RWPE1 (cell line): ENCODE measurements around the gene DAP.
"Not testable (repeated sequence)": the region's sequence is repeated elsewhere in the genome, so short reads cannot be mapped to it uniquely, and the experiment has no call there.

Source experiments
- CTCF ChIA-PET: fragments of 350-600 bp; sonication (Branson Sonifier 250); formaldehyde crosslinking; extraction: SDS; loops from one replicate; lab custom pipeline; 2021; lab: Yijun Ruan, JAX
- POLR2A ChIA-PET: fragments of 400-600 bp; formaldehyde crosslinking; extraction: SDS; loops from one replicate; lab custom pipeline; 2020; ENCODE audit warnings: antibody characterized with exemption; ENCODE audit not compliant: low non-redundant PET; lab: Yijun Ruan, JAX
- DNase-seq: peaks from one replicate; pipeline ENCODE4 v3.0.0; 2012; ENCODE audit warnings: low spot score
- H3K27ac ChIP-seq: fragments of 450-650 bp; 2 replicates; pipeline ENCODE4 v1.5.1; 2017
- TF ChIP-seq, protein P1 (sequence below): fragments of 450-650 bp; conservative IDR thresholded peaks from 2 replicates; pipeline ENCODE4 v1.5.1; 2017; ENCODE audit warnings: low read depth, mild to moderate bottlenecking

DAP gene

DNA sequence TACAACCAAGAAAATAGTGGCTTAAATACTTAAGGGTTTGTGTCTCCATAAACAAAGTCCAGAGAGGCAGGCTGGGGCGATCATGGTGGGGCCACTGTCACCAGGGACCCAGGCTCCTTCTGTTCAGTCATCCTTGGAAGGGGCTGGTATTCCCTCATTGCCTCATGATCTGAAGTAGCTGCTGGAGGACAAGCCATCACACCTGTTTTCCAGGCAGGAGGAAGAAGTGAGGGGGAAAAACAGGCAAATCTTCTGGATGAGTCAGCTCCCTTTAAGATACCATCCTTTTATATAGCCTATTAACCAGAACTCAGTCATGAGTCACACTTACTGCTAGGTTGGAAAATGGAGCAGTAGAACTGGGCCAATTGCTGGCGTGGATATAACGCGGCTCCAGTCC is 92.3 kb downstream of the DAP start:
- ChIA-PET CTCF (no interaction called here), POLR2A (no interaction called here)
- no peak overlapping the region for H3K27ac ChIP-seq
- TF ChIP-seq, protein P1, sequence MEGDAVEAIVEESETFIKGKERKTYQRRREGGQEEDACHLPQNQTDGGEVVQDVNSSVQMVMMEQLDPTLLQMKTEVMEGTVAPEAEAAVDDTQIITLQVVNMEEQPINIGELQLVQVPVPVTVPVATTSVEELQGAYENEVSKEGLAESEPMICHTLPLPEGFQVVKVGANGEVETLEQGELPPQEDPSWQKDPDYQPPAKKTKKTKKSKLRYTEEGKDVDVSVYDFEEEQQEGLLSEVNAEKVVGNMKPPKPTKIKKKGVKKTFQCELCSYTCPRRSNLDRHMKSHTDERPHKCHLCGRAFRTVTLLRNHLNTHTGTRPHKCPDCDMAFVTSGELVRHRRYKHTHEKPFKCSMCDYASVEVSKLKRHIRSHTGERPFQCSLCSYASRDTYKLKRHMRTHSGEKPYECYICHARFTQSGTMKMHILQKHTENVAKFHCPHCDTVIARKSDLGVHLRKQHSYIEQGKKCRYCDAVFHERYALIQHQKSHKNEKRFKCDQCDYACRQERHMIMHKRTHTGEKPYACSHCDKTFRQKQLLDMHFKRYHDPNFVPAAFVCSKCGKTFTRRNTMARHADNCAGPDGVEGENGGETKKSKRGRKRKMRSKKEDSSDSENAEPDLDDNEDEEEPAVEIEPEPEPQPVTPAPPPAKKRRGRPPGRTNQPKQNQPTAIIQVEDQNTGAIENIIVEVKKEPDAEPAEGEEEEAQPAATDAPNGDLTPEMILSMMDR: no peak
- no peak for DNase-seq

- TF ChIP-seq, protein P1: no peak
- POLR2A ChIA-PET: no interaction called here
- CTCF ChIA-PET: no interaction called here
- DNase-seq: no peak
- H3K27ac ChIP-seq: no peak overlapping the region
These were observed 93.5 kb downstream of the DAP start for GRCh38 chr5:10667431-10668057.

- CTCF ChIA-PET: interaction anchor here (0.6 to 0.7 kb wide), 3 partner anchors 13 to 1627 kb away, joined by 3 to 4 read pairs (median 4); no protein-coding TSS in a partner anchor
- TF ChIP-seq, protein P1: no peak
- H3K27ac ChIP-seq: no peak overlapping the region
- POLR2A ChIA-PET: no interaction called here
- no peak for DNase-seq
These were observed 94.3 kb downstream of the DAP start for GRCh38 chr5:10666531-10667299.

GRCh38 chr5:10665799-10666198 is 95.2 kb downstream of the DAP start:
- DNase-seq: no peak
- CTCF ChIA-PET: interaction anchor here (0.7 kb wide), 2 partner anchors 89 to 300 kb away, joined by 3 to 4 read pairs; no protein-coding TSS in a partner anchor
- POLR2A ChIA-PET: no interaction called here

DNA sequence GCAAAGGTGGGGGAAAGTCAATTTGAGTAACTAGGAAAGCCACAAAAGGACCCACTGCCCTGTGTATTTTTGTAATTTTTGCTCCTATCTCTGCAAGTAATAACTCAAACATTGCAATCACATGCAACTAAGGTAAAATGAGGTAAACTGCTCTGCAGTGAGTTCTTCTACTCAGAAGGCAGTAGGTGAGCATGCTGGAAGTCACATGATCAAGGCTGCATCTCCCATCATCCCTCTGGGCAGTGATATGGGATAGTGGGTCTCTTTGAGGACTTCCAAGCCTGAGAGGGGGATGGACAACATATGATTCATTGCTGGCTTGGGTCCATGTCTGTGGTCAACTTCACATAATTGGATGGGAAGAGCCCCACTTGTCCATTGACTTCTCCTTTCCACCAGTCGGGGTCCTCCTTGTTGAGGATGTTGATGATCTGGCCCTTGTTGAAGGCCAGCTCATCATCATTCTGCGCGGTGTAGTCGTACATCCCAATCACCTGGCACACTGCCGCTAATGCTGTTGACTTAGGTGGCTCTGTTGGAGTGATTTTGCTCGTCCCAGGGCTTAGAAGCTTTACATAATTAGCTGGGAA is 96.8 kb downstream of the DAP start:
- H3K27ac ChIP-seq, POLR2A ChIA-PET, DNase-seq: not testable (repeated sequence)
- CTCF ChIA-PET: interaction anchor here (0.6 to 1.4 kb wide), 4 partner anchors 14 to 855 kb away, joined by 3 to 7 read pairs (median 3); no protein-coding TSS in a partner anchor

More at GRCh38 chr5:10665799-10666198, 95.2 kb downstream of the DAP start:
- TF ChIP-seq, protein P1: no peak
- H3K27ac ChIP-seq: no peak overlapping the region

DNA sequence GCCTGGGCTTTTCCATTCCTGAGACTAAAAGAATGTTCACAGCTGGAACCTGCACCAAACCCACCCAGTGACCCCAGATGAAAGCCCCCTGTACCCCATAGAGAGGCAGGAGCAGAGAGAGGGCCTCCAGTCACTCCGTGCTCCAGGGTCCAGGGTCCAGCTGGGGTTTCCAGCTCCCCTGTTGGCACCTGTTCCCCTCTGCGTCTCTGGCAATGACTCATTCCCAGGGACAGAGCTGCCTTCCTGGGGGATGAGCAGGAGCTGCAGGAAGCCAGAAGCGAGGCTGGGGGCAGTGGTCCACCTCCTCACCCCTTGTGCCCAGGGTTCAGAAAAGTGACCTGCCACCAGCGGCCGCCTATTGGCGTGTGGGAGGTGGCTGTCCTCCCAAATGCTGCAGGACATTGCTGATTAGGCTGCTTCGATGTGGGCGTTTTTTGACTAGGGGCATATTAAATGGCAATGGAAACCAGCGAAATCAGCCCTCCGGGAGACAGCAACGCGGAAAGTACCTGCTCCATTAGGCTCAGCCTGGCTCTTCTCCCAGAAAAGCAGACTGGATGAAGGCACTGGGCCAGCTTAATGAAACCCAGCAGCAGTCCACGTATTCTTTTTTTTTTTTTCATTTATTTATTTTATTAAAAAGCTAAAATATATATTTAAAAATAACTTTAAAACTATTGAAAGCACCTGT is 97.4 kb downstream of the DAP start:
- no peak for DNase-seq
- H3K27ac ChIP-seq: peak overlapping the region; percentile 42; the same call in 1 of the 2 replicates
- ChIA-PET POLR2A (no interaction called here), CTCF (interaction anchor here (0.6 to 1.4 kb wide), 4 partner anchors 15 to 855 kb away, joined by 3 to 7 read pairs (median 3); no protein-coding TSS in a partner anchor)
- TF ChIP-seq, protein P1: no peak
